ENCODE measurements around the gene SHLD3. TPM values are rescaled to one million over a fixed set of nuclear protein-coding genes. Genes with fewer than 3 reads are reported as not detected.
"Not testable (repeated sequence)": the region's sequence is repeated elsewhere in the genome, so short reads cannot be mapped to it uniquely, and the experiment has no call there.

SHLD3 gene
- total RNA-seq, 1 experiment from 2014 or later = 1.6 TPM

GRCh38 chr5:65588694-65589093 lies 36.1 kb upstream of the SHLD3 start:
- CTCF ChIA-PET = interaction anchor here (0.6 kb wide), 1 partner anchor 26 kb away, joined by 3 read pairs; no protein-coding TSS in a partner anchor
- Histone ChIP-seq H3K27ac (ENCODE audit: low read length) (no peak overlapping the region), H3K4me2 (ENCODE audit: low read length) (no peak overlapping the region), H3K9me2 (replicated peaks; ENCODE audit: low read length) (no peaks in the 10 kb centered on the region), H3K4me1 (ENCODE audit: insufficient read depth, low read length) (no peaks in the 10 kb centered on the region), H3F3A (ENCODE audit: low read length, unreplicated experiment) (no peaks in the 10 kb centered on the region), H4K20me1 (ENCODE audit: low read length) (no peaks in the 10 kb centered on the region), H3K4me3 (ENCODE audit: low read length) (no peak overlapping the region), H3K36me3 (ENCODE audit: low read depth, low read length) (no peaks in the 10 kb centered on the region), H3K9ac (ENCODE audit: low read length) (no peak overlapping the region), H3K9me3 (ENCODE audit: low read length) (no peaks in the 10 kb centered on the region), H2AFZ (ENCODE audit: low read length) (no peak overlapping the region), H3K79me2 (ENCODE audit: low read length) (no peaks in the 10 kb centered on the region), H3K27me3 (ENCODE audit: low read length) (no peaks in the 10 kb centered on the region)
- POLR2A ChIA-PET (ENCODE audit: unreplicated experiment) = no interaction called here
- no TSS peak for BruUV-seq (replicated peaks)
- intact Hi-C loops (cut with micrococcal nuclease) = no loop called here
- no peak for DNase-seq
- TF ChIP-seq CTCF (conservative IDR thresholded peaks at IDR 0.05; ENCODE audit: low read depth, low read length) (0 out of 2 replicates have a peak, but pooled peaks have one; percentile 28), EZH2 (IDR thresholded peaks at IDR 0.05; ENCODE audit: low read length, unreplicated experiment) (no peak)
- no peak for ATAC-seq

- POLR2A ChIA-PET (ENCODE audit: unreplicated experiment); CTCF ChIA-PET: not testable (repeated sequence)
These were observed 23.1 kb upstream of the SHLD3 start for GRCh38 chr5:65601761-65602160.

GRCh38 chr5:65611524-65611923 lies 13.3 kb upstream of the SHLD3 start:
- Histone ChIP-seq H3K9me2 (replicated peaks; ENCODE audit: low read length) (no peaks in the 10 kb centered on the region), H3K79me2 (ENCODE audit: low read length) (no peaks in the 10 kb centered on the region), H3K9me3 (ENCODE audit: low read length) (no peaks in the 10 kb centered on the region), H3K27ac (ENCODE audit: low read length) (no peak overlapping the region), H3F3A (ENCODE audit: low read length, unreplicated experiment) (no peaks in the 10 kb centered on the region), H3K9ac (ENCODE audit: low read length) (no peak overlapping the region), H3K27me3 (ENCODE audit: low read length) (no peaks in the 10 kb centered on the region), H4K20me1 (ENCODE audit: low read length) (no peaks in the 10 kb centered on the region), H3K4me3 (ENCODE audit: low read length) (no peak overlapping the region), H2AFZ (ENCODE audit: low read length) (no peak overlapping the region), H3K4me1 (ENCODE audit: insufficient read depth, low read length) (peaks cover 10% of the 10 kb centered on the region; the same call in 1 of the 2 replicates), H3K36me3 (ENCODE audit: low read depth, low read length) (no peaks in the 10 kb centered on the region), H3K4me2 (ENCODE audit: low read length) (no peak overlapping the region)
- BruUV-seq (replicated peaks) = no TSS peak
- CTCF ChIA-PET = interaction anchor here (0.7 kb wide), 1 partner anchor 687 kb away, joined by 3 read pairs; no protein-coding TSS in a partner anchor
- DNase-seq = peak; percentile 43
- POLR2A ChIA-PET (ENCODE audit: unreplicated experiment) = no interaction called here
- intact Hi-C loops (cut with micrococcal nuclease) = no loop called here
- TF ChIP-seq EZH2phosphoT487 (IDR thresholded peaks at IDR 0.05; ENCODE audit: borderline replicate concordance, low read length) (no peak), CTCF (conservative IDR thresholded peaks at IDR 0.05; ENCODE audit: low read depth, low read length) (no peak), EZH2 (IDR thresholded peaks at IDR 0.05; ENCODE audit: low read length, unreplicated experiment) (no peak)
- ATAC-seq = no peak

More at GRCh38 chr5:65601761-65602160, 23.1 kb upstream of the SHLD3 start:
- H3F3A ChIP-seq (ENCODE audit: low read length, unreplicated experiment); H4K20me1 ChIP-seq (ENCODE audit: low read length); intact Hi-C loops (cut with micrococcal nuclease); H3K4me2 ChIP-seq (ENCODE audit: low read length); BruUV-seq (replicated peaks); H3K9ac ChIP-seq (ENCODE audit: low read length); H3K4me1 ChIP-seq (ENCODE audit: insufficient read depth, low read length); H3K36me3 ChIP-seq (ENCODE audit: low read depth, low read length); H2AFZ ChIP-seq (ENCODE audit: low read length); H3K4me3 ChIP-seq (ENCODE audit: low read length); ATAC-seq; DNase-seq; H3K27ac ChIP-seq (ENCODE audit: low read length); H3K9me3 ChIP-seq (ENCODE audit: low read length); H3K27me3 ChIP-seq (ENCODE audit: low read length); H3K79me2 ChIP-seq (ENCODE audit: low read length); H3K9me2 ChIP-seq (replicated peaks; ENCODE audit: low read length): not testable (repeated sequence)

Measured in PC-3 (cell line).